ENCODE data around the gene ZNF554. TPM values are rescaled to one million over a fixed set of nuclear protein-coding genes. Genes with fewer than 3 reads are reported as not detected.

Gene ZNF554
- polyA plus RNA-seq, 2 donors, result 1.5 to 4.9 TPM

DNA sequence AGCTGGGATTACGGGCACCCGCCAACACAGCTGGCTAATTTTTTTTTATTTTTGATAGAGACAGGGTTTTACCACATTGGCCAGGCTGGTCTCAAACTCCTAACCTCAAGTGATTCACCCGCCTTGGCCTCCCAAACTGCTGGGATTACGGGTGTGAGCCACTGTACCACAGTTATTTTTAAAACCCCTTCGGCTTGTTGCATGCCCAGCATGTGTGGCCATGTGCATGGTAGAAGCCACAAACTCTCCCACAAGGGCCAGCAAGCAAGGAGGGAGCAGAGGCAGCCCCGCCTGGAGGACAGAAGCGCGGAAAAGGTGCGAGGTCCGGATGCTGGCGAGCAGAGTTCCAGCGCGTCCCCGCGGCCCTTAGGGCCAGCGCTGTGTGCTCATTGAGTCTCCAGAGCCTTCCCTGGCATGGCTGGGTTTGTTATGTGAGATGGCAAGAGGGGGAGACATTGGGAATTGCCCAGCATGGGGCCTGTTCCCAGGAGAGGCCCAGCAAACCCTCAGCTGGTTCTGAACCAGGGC lies 21.4 kb upstream of the ZNF554 start:
- Histone ChIP-seq H3K27ac (ENCODE audit: low read depth in 2 of 2, low read length in 1 of 2) (no peak overlapping the region), H3K27me3 (ENCODE audit: control insufficient read depth in 1 of 2, insufficient read depth in 2 of 2, low read length in 2 of 2) (no peaks in the 10 kb centered on the region), H3K9me3 (ENCODE audit: control insufficient read depth in 2 of 2, insufficient read depth in 1 of 2, low read depth in 1 of 2, low read length in 1 of 2) (peaks cover 2 to 4% of the 10 kb centered on the region in 2 donors), H3K36me3 (ENCODE audit: control insufficient read depth in 2 of 2, insufficient read depth in 2 of 2, low read length in 1 of 2) (peaks cover 8 to 45% of the 10 kb centered on the region in 2 donors), H3K4me1 (ENCODE audit: control insufficient read depth in 2 of 2, insufficient read depth in 2 of 2, low read length in 1 of 2) (peaks cover 3 to 8% of the 10 kb centered on the region in 2 donors), H3K4me3 (ENCODE audit: low read depth in 1 of 2, low read length in 2 of 2) (no peak overlapping the region)
- 95 to 96% methylated on average over 16 of the region's 16 CpGs for WGBS, 2 donors

DNA sequence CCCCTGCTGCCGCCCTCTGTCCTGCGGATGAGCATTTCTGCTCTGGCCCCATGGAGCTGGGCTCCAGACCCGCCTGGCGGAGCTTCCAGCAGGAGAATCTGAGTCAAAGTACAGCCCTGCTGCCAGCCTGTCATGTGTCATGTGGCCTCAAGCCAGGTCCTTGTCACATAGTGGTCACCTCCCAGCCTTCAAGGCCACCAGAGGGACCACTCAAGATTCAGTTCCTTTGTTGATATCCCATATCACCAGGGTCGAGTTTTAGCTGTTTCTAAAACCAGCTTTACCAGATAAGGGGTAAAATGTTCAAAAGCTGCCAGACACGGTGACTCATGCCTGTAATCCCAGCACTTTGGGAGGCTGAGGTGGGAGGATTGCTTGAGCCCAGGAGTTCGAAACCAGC lies 20.9 kb upstream of the ZNF554 start:
- peaks cover 8 to 47% of the 10 kb centered on the region in 2 donors for H3K36me3 ChIP-seq (ENCODE audit: control insufficient read depth in 2 of 2, insufficient read depth in 2 of 2, low read length in 1 of 2)
- WGBS, 2 donors, result 77 to 87% methylated on average over 7 of the region's 7 CpGs
- H3K27ac ChIP-seq (ENCODE audit: low read depth in 2 of 2, low read length in 1 of 2), result no peak overlapping the region
- no peaks in the 10 kb centered on the region for H3K27me3 ChIP-seq (ENCODE audit: control insufficient read depth in 1 of 2, insufficient read depth in 2 of 2, low read length in 2 of 2)
- no peak overlapping the region for H3K4me3 ChIP-seq (ENCODE audit: low read depth in 1 of 2, low read length in 2 of 2)
- peaks cover 2 to 4% of the 10 kb centered on the region in 2 donors for H3K9me3 ChIP-seq (ENCODE audit: control insufficient read depth in 2 of 2, insufficient read depth in 1 of 2, low read depth in 1 of 2, low read length in 1 of 2)
- H3K4me1 ChIP-seq (ENCODE audit: control insufficient read depth in 2 of 2, insufficient read depth in 2 of 2, low read length in 1 of 2), result peaks cover 3 to 8% of the 10 kb centered on the region in 2 donors

DNA sequence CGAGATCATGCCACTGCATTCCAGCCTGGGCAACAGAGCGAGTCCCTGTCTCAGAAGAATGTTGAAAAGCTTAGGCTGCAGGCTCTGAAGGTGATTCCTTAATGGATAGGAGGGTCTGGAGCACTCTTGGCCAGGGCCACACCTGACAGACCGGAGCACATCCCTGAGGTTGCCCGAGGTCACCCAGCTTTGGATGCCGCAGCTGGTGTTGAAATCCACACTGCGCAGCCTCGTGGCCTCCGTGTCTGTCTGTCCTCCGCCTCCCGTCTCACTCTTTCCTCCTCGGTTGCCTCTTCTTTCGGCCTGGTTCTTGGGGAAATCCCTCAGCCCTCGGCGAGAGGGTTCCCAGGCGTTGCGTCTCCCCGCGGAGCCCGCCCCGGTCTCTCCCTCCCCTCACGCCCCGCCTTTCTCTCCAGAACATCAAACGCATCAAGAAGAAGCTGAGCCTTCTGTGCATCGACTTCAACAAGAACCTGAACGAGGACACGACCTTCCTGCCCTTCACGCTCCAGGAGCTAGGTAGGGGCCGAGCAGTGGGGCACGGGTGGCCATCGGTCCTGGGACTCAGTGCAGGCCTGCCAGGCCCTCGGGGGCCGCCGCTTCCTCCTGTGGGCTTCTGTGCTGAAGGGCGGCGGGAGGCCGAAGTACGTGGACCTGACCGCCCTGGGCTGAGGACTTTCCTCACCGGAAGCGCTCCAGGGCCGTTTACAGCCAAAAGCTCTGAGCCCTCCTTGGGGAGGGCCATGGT lies 20.2 kb upstream of the ZNF554 start:
- no peaks in the 10 kb centered on the region for H3K27me3 ChIP-seq (ENCODE audit: control insufficient read depth in 1 of 2, insufficient read depth in 2 of 2, low read length in 2 of 2)
- H3K27ac ChIP-seq (ENCODE audit: low read depth in 2 of 2, low read length in 1 of 2), result no peak overlapping the region
- H3K9me3 ChIP-seq (ENCODE audit: control insufficient read depth in 2 of 2, insufficient read depth in 1 of 2, low read depth in 1 of 2, low read length in 1 of 2), result peaks cover 2 to 4% of the 10 kb centered on the region in 2 donors
- peaks cover 3 to 8% of the 10 kb centered on the region in 2 donors for H3K4me1 ChIP-seq (ENCODE audit: control insufficient read depth in 2 of 2, insufficient read depth in 2 of 2, low read length in 1 of 2)
- H3K4me3 ChIP-seq (ENCODE audit: low read depth in 1 of 2, low read length in 2 of 2), result no peak overlapping the region
- 94 to 95% methylated on average over 41 of the region's 41 CpGs for WGBS, 2 donors
- peaks cover 8 to 51% of the 10 kb centered on the region in 2 donors for H3K36me3 ChIP-seq (ENCODE audit: control insufficient read depth in 2 of 2, insufficient read depth in 2 of 2, low read length in 1 of 2)

DNA sequence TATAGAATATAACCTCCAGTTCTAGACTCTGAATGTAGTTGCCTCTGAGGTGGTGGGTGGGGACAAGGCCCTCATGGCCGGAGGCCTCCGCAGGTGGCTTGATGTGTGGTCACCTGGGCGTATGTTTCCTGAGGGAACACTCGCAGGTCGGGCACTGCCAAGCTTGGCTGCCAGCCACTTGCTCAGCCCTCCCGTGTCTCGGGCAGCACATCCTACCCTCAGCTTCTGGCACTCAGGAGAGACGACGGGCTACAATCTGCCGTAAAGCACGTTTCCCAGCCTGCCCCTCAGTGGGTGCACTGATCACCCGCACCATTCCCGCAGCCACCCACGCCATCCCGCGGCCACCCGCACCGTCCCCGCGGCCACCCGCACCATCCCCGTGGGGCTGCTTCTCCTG lies 19.2 kb upstream of the ZNF554 start:
- WGBS, 2 donors, result 92 to 93% methylated on average over 22 of the region's 22 CpGs
- Histone ChIP-seq H3K27ac (ENCODE audit: low read depth in 2 of 2, low read length in 1 of 2) (no peak overlapping the region), H3K9me3 (ENCODE audit: control insufficient read depth in 2 of 2, insufficient read depth in 1 of 2, low read depth in 1 of 2, low read length in 1 of 2) (peaks cover 2 to 4% of the 10 kb centered on the region in 2 donors), H3K4me1 (ENCODE audit: control insufficient read depth in 2 of 2, insufficient read depth in 2 of 2, low read length in 1 of 2) (peaks cover 3 to 7% of the 10 kb centered on the region in 2 donors), H3K4me3 (ENCODE audit: low read depth in 1 of 2, low read length in 2 of 2) (no peak overlapping the region), H3K36me3 (ENCODE audit: control insufficient read depth in 2 of 2, insufficient read depth in 2 of 2, low read length in 1 of 2) (peaks cover 8 to 56% of the 10 kb centered on the region in 2 donors), H3K27me3 (ENCODE audit: control insufficient read depth in 1 of 2, insufficient read depth in 2 of 2, low read length in 2 of 2) (no peaks in the 10 kb centered on the region)

DNA sequence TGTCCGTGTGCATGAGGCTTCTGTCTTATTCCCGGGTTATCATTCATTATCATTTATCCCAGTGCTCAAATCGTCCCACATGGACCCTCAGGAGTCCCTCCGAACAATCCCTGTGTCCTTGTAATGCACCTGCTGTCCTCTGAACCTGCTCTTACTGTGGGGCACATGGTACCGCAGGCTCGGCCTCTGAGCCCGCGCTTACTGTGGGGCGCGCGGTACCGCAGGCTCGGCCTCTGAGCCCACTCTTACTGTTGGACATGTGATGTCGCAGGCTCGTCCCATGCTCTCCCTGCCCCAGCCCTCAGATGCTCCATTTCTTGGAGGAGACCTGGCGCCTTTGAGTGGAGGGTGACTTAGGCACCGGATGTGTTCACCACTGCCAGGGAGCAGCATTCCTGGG lies 16.8 kb upstream of the ZNF554 start:
- H3K27ac ChIP-seq (ENCODE audit: low read depth in 2 of 2, low read length in 1 of 2), result no peak overlapping the region
- H3K4me3 ChIP-seq (ENCODE audit: low read depth in 1 of 2, low read length in 2 of 2), result no peak overlapping the region
- H3K4me1 ChIP-seq (ENCODE audit: control insufficient read depth in 2 of 2, insufficient read depth in 2 of 2, low read length in 1 of 2), result no peaks in the 10 kb centered on the region
- H3K9me3 ChIP-seq (ENCODE audit: control insufficient read depth in 2 of 2, insufficient read depth in 1 of 2, low read depth in 1 of 2, low read length in 1 of 2), result peaks cover 0 to 2% of the 10 kb centered on the region in 2 donors
- WGBS, 2 donors, result 96% methylated on average over 17 of the region's 17 CpGs
- no peaks in the 10 kb centered on the region for H3K27me3 ChIP-seq (ENCODE audit: control insufficient read depth in 1 of 2, insufficient read depth in 2 of 2, low read length in 2 of 2)
- H3K36me3 ChIP-seq (ENCODE audit: control insufficient read depth in 2 of 2, insufficient read depth in 2 of 2, low read length in 1 of 2), result peaks cover 8 to 65% of the 10 kb centered on the region in 2 donors

DNA sequence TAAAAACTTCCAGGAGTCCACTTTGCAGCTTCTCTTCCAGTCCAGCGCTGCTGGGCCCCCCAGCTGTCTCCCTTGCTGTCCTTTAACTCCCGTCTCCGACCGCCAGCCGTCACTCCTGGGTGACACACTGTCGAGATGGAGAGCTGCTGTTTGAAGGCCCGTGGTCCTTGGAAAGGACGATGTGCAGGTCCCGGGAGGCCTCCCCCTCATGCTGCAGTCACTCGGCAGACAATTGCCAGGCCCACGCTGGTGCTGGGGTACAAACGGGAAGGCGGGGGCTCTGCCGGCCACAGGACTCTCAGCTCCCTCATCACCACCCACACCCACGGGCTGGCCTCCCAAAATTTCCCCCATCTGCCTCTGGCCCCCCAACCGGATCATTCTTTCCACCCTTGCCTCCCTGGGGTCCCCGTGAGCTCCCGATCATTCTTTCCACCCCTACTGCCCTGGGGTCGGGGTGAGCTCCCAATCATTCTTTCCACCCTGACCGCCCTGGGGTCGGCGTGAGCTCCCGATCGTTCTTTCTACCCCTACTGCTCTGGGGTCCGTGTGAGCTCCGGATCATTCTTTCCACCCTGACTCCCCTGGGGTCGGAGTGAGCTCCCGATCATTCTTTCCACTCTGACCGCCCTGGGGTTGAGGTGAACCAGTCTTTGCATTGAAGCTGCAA lies 16.0 kb upstream of the ZNF554 start:
- no peak overlapping the region for H3K4me3 ChIP-seq (ENCODE audit: low read depth in 1 of 2, low read length in 2 of 2)
- peaks cover 8 to 69% of the 10 kb centered on the region in 2 donors for H3K36me3 ChIP-seq (ENCODE audit: control insufficient read depth in 2 of 2, insufficient read depth in 2 of 2, low read length in 1 of 2)
- H3K27ac ChIP-seq (ENCODE audit: low read depth in 2 of 2, low read length in 1 of 2), result no peak overlapping the region
- peaks cover 0 to 2% of the 10 kb centered on the region in 2 donors for H3K9me3 ChIP-seq (ENCODE audit: control insufficient read depth in 2 of 2, insufficient read depth in 1 of 2, low read depth in 1 of 2, low read length in 1 of 2)
- H3K27me3 ChIP-seq (ENCODE audit: control insufficient read depth in 1 of 2, insufficient read depth in 2 of 2, low read length in 2 of 2), result no peaks in the 10 kb centered on the region
- H3K4me1 ChIP-seq (ENCODE audit: control insufficient read depth in 2 of 2, insufficient read depth in 2 of 2, low read length in 1 of 2), result no peaks in the 10 kb centered on the region
- 92 to 94% methylated on average over 29 of the region's 29 CpGs for WGBS, 2 donors

DNA sequence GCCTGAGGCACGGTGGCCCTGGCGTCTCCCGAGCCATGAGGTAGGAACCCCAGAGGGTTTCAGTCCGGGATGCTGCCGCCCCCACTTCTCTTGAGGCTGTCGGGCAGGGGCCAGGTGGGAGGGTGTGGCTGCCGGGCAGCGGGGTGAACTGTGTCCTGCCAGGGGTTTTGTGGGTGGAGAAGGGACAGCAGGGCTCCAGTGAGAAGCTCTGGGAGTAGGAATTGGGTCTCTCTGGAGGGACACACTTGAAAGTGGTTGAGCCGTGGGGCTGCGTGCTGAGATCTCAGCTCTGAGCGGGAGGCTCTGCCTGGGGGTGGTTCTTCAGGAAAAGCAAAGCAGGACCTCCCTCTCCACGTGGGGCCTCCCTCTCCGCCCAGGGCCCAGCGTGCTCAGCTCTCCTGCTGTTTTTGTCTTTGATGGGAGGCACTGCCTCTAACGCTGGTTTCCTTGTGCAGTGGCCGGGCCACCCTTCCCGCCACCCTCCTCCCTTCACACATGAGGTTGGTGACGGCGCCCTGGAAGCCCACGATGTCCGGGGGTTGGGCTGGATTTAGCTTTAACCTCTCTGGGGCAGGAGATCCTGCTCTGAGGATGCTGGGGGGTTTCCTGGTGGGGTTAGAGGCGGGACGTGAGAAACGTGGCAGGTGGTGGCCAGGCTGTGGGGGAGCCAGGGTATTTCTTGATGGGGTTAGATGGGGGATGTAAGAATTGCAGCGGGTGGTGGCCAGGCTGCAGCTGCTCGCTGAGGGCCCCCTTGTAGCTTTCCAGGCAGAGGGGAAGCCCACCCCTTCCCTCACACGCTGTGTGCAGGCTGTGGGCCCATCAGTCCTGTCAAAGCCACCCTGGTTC lies 15.3 kb upstream of the ZNF554 start:
- Histone ChIP-seq H3K4me3 (ENCODE audit: low read depth in 1 of 2, low read length in 2 of 2) (no peak overlapping the region), H3K9me3 (ENCODE audit: control insufficient read depth in 2 of 2, insufficient read depth in 1 of 2, low read depth in 1 of 2, low read length in 1 of 2) (peaks cover 0 to 4% of the 10 kb centered on the region in 2 donors), H3K4me1 (ENCODE audit: control insufficient read depth in 2 of 2, insufficient read depth in 2 of 2, low read length in 1 of 2) (no peaks in the 10 kb centered on the region), H3K27me3 (ENCODE audit: control insufficient read depth in 1 of 2, insufficient read depth in 2 of 2, low read length in 2 of 2) (no peaks in the 10 kb centered on the region), H3K27ac (ENCODE audit: low read depth in 2 of 2, low read length in 1 of 2) (no peak overlapping the region), H3K36me3 (ENCODE audit: control insufficient read depth in 2 of 2, insufficient read depth in 2 of 2, low read length in 1 of 2) (peaks cover 8 to 74% of the 10 kb centered on the region in 2 donors)
- 87 to 88% methylated on average over 27 of the region's 27 CpGs for WGBS, 2 donors

DNA sequence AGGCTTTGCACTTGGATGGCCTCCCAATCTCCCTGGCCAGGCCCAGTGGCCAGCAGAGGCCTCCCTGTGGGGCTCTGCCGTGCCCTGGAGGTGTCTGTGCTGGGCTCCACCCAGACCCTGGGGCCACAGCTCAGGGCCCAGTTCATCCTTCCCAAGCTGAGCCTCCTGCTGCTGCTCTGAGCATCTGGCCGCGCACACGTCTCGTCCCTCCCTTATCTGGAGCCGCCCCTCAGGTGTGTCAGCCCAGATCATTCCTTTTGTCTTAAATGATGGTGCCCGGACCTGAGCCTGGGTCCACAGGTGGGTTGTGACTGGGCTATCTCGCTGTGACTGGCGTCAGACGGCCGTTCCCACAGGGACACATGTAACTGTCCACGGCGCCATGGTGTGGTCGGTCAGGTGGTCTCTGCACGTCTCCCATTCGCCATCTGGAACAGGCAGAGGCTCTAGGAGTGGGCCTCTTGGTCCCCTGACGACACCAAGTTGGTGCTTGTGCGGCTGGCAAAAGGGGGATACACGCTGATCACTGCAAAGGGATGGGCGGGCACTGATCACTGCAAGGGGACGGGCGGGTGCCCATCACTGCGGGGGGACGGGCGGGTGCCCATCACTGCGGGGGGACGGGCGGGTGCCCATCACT lies 14.3 kb upstream of the ZNF554 start:
- H3K27me3 ChIP-seq (ENCODE audit: control insufficient read depth in 1 of 2, insufficient read depth in 2 of 2, low read length in 2 of 2), result no peaks in the 10 kb centered on the region
- H3K4me1 ChIP-seq (ENCODE audit: control insufficient read depth in 2 of 2, insufficient read depth in 2 of 2, low read length in 1 of 2), result no peaks in the 10 kb centered on the region
- peaks cover 5 to 76% of the 10 kb centered on the region in 2 donors for H3K36me3 ChIP-seq (ENCODE audit: control insufficient read depth in 2 of 2, insufficient read depth in 2 of 2, low read length in 1 of 2)
- no peak overlapping the region for H3K4me3 ChIP-seq (ENCODE audit: low read depth in 1 of 2, low read length in 2 of 2)
- H3K27ac ChIP-seq (ENCODE audit: low read depth in 2 of 2, low read length in 1 of 2), result no peak overlapping the region
- H3K9me3 ChIP-seq (ENCODE audit: control insufficient read depth in 2 of 2, insufficient read depth in 1 of 2, low read depth in 1 of 2, low read length in 1 of 2), result peaks cover 0 to 4% of the 10 kb centered on the region in 2 donors
- 94% methylated on average over 28 of the region's 28 CpGs for WGBS, 2 donors
